HuH-7 (cell line): Measurements from ENCODE around the gene ALDH1L1.
"Not testable (repeated sequence)": the region's sequence is repeated elsewhere in the genome, so short reads cannot be mapped to it uniquely, and the experiment has no call there.

Experiments used
- DNase-seq: peaks from one replicate; pipeline ENCODE4 v3.0.0; 2011; ENCODE audit warnings: low spot score

The ALDH1L1 gene

DNA sequence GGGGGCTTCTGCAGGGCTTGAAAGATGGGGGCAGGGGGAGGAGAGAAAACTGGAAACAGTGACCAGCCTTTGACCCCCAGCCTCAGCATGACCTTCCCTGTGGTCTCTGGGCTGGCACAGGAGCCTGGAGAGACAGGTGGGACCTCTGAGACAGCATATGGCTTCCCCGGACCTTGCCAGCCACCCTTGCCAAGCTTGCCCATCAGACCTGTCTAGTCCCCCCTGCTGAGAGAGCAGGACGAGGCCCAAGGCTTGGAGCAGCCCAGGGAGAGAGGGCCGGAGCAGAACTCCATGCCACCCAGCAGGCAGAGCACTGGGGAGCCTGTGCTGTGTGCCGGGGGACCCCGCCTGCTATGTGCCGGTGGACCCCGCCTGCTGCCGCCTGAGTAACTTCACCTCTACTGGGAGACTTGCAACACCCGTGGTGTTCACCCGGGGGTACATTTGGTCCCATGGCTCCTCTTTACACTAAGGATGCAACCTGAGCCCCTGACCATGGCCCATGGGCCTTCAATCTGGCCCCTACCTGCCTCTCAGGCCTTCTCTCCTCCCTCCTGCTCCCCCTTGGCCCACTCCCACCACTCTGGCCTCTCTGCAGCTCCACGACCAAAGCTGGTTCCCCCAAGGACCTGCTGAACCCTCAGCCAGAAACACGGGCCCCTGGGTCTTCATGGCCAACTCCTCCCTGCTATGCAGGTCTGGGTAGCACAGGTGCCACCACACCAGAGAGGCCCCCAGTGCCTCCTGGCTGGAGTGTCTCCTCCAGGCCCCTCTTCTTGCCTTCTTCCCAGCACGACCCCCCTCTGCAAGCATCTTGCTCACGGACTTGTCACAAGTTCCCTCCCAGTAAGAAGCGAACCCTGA lies 75.4 kb downstream of the ALDH1L1 start:
- DNase-seq = no peak

DNA sequence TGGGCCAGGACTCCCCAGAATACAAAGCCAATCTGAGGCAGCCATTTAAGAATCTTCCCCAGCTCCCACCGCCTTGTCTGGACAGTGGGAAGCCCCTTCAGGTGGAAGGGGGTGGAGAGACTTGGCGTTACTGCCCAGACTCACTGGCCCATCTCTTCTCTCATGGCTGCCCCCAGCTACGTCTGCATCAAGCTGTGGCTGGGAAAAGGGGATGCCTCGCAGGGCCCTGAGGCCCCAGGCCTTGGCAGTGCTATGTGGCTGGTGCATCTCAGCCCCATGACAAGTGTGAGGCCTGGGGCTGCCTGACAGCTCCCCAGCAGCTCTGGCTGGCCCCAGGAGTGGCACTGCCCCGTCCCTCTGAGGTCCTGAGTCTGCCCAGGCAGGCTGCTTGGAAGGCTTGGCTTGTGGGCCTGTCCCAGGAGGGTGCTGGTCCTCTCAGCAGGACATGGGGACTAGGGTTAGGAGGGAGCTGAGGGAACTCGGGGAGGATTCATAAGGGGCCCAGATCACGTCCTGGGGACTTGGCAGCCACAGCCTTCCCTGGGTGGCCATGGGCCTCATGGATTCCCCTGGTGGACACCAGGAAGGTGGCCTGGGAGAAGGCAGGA lies 76.3 kb downstream of the ALDH1L1 start:
- no peak for DNase-seq

DNA sequence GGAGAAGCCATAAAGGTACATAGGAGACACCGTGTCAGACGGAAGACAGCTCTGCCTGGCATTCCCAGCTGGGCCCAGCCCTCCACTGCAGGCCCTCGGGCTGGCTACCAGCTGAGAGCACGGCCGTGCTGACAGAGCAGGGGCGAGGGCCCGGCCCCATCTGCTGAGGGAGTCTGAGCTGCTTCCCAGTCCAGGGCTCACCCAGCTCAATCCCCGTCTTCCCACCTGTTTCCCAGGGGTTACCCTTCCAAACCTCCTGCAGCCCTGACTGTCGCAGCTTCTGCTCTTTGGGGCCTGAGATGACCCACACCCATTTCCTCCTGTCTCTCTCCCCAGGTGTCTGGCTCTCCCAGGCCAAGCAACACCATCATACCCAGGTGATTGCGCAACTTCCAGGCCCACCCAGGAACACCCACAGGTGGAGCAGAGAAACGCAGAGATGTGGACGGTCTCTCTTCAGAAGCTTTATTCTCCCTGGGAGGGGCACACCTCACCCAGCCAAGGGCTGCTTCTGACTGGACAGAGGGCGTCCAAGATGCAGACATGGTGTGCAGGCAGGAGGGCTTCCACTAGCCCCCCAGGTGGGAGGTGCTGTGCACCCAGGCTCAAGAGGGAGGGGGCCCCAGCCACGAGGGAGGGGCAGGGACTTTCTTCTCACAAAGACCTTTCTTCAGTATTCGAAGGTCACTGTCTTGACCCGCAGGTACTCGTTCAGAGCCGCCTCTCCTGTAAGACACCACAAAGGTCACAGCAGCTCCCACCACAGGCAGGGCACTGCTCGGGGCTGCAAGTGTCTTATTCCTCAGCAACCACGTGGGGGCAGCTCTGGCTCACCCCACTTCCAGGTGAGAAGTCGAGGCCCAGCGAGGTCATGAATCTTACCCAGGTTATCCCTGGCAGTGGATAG lies 77.0 kb downstream of the ALDH1L1 start:
- no peak for DNase-seq

DNA sequence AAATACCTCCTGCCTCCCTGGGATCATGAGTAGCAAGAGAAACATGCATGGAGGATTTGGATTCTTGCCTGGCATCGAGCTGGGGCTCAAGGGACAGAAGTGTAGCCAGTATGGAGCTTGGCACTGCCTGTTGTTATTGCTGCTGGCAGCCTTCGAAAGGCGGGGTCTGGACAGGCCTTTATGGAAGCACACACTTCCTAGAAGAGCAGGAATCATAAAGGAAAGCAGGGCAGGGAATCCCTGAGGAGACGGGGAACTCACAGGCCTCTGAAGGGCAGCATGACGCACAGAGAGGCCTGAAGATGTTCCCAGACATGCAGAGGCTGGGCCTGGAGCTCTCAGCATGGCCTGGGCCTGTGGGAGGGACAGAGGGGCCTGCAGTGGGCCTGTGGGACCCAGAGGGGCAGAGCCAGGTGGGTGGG lies 77.8 kb downstream of the ALDH1L1 start:
- DNase-seq = no peak

DNA sequence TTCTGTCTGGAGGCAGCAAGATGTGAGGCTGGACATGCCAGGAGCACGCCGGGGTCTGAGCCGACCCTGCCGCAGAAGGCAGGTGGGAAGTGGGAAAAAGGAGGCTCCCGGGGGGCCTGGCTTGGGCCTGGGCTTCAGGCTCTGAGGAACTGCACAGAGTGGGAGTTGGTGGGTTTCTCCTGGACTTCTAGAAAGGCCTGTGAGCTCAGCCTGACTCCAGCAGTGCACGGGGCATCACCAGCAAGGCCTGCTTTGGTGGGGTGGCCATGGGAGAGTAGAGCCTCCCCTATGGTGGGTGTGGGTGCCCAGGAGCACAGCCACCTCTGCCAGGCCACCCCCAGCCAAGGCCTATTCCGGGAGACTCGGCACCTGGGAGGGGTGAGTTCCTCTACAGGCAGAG lies 78.4 kb downstream of the ALDH1L1 start:
- DNase-seq = no peak

DNA sequence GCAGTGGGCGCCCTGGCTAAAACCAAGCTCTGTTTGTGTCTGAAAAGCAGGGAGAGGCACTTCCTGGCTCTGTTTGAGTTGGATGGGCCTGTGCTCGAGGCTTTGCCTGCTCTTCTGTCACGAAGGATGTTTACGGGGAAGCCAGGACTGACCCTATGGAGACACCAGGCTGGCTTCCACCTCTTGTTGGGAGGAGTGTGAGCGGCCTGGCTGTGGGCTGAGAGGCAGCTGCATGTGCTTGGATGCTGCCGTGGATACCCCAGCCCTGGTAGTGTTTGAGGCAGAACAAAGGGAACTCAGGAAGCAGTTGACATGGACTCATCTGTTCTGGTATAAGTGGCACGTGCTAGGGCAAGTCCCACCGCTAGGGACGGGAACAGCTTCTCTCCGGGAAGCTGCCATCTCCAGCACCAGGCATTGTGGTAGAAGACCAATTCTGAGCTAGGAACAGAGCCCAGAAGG lies 78.8 kb downstream of the ALDH1L1 start:
- DNase-seq = no peak

DNA sequence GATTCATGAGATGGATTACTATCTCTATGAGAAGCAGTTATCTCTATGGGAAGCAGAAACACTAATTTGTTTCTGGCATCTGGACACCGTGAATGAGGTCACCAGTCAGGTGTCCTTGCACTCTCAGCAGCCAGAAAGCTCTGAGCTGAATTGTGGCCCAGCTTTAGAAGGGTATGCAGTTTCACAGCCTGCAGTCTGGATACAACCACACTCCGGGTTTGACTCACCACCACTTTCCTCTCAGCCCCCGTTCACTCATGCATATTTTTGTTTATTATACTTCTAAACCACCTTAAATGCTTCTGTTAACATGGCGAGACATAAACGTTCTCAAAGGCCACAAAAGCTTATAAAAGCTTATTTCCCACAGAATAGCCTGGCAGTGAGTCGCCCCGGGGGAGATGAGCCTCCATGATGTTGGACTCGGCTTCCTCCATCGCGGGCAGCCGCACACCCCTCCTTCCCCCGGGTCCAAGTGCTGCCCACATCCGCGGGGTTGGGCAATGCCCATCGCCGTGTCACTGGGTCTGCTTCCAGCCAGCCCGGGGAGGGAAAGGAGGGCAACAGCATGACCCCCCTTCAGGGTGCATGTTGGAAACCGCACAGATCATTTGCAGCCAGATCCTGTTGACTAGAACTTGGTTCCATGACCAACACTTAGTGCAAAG lies 79.6 kb downstream of the ALDH1L1 start:
- DNase-seq = no peak

DNA sequence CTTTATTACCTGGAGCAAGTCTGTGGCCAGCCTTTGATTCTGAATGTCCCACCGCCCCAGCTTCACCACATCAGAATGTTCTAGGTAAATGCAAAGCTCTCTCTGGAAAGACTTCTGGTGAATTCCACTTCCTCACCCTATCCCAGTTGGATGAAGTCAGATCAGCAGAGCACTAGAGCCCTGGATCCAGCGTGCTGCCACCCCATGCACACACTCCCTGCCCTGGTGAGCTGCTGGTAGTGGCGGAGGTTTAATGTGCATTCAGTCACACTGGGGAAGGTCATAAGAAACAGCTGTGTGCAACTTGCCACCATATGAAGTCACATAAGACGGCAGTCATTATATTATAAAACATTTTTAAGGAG lies 80.1 kb downstream of the ALDH1L1 start:
- no peak for DNase-seq

DNA sequence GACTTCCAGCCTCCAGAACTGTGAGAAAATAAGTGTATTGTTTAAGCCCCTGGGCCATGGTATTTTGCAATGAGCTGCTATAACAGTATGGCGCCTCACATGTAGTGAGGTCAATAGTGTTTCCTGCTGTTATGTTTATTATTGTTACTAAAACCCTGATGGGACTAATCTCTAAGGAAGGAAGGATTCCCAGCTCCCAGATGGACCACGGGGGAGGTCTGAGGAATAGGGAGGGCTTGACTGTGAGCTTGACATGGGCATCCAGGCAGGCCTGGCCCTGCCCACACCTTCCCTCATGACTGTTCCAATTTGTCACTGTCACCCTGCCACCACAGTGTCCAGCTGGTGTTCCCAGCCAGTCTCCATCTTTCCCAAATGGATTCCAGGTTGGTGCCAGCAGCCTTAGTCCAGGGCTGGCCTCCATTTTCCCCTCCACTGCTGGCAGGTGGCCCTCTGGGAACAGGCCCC lies 82.0 kb downstream of the ALDH1L1 start:
- DNase-seq = no peak

DNA sequence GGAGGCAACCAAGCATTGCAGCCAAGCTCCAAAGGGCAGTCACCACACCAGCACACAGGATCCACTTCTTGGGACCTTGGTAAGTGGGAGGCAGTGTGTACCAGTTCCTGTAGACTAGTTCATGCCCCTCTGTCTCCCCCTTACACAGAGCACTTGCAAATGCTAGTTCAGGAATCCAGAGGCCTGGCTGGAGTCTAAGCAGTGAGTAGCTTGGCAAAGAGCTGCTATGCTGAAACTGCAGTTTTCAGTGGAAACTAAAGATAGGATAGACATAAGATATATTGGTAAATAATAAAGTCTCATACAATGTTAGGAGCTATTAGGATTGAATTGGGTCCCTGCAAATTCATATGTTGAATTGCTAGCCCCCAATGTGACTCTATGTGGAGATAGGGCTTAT lies 82.6 kb downstream of the ALDH1L1 start:
- DNase-seq = no peak

DNA sequence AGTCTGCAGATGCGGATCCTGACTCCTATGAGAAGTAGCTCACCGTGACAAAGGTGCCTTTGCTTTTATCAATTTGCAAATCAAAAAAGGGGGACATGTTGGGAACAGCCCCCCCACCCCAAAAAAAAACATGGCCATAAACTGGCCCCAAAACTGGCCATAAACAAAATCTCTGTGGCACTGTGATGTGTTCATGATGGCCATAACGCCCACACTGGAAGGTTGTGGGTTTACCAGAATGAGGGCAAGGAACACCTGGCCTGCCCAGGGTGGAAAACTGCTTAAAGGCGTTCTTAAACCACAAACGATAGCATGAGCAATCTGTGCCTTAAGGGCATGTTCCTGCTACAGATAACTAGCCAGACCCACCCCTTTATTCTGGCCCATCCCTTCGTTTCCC lies 84.1 kb downstream of the ALDH1L1 start:
- DNase-seq = not testable (repeated sequence)

DNA sequence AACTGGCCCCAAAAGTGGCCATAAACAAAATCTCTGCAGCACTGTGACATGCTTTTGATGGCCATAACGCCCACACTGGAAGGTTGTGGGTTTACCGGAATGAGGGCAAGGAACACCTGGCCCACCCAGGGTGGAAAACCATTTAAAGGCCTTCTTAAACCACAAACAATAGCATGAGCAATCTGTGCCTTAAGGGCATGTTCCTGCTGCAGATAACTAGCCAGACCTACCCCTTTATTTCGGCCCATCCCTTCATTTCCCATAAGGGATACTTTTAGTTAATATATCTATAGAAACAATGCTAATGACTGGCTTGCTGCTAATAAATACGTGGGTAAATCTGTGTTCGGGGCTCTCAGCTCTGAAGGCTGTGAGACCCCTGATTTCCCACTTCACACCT lies 88.3 kb downstream of the ALDH1L1 start:
- not testable (repeated sequence) for DNase-seq

DNA sequence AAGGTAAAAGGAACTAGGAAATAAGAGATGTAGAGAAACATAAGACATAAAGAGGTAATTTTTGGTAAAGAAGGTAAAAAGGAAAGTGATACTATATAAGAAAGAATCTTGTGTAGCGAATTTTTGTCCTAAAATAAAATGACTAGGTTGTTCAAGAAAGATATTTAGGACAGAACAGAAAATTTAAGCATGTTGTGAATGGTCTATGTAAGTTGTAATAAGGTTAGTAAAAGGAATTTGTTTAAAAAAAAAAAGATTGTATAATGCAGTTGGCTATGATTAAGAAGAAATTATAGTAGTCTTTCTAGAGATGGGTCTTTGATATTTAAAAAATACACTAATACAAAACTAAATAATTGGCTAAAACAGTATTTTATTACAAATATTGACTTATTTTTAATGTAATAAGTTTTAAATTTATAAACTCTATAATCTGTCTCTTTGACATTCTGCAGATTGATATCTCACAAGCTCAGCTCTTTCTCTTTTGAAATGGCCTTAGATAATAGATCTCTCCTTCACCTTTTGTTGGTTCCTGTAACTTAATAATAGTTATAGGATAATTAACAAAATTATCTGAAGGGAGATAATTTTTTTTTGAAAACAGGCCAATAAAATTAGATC lies 92.7 kb downstream of the ALDH1L1 start:
- no peak for DNase-seq

DNA sequence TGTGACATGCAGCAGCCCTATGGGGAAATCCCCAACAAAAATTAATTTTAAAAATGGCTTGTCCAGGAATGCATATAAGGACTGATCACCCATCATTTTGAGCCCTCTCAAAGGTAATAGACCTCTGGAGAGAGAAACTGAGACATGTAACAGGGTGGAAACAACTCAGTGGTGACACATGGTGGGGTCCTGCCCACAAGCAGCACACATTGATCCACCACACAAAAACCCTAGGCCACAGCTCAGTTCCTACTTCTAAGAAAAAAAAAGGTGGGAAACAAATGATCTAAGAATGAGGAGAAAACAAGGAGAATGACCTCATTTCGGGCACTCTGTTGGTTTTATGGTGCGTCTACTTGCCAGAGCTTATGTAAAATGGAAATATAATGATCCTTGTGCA lies 94.5 kb downstream of the ALDH1L1 start:
- no peak for DNase-seq

DNA sequence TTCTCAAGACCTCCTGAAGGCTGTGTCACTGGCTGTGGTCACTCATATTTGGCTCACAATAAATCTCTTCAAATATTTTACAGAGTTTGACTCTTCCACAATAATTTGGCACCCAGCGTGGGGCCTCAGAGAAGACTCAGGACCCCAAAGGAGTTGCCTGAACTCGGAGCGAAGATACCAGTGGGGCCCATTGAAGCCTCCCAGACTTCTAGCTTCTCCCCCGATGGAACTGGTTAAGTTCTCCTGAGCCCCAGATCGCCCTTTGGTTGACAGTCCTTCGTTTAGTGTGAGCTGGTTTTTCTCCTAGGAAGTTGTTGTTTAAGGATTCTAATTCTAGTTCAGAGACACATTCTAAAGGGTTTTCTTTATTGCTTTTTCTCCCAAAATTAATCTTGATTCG lies 95.1 kb downstream of the ALDH1L1 start:
- no peak for DNase-seq

DNA sequence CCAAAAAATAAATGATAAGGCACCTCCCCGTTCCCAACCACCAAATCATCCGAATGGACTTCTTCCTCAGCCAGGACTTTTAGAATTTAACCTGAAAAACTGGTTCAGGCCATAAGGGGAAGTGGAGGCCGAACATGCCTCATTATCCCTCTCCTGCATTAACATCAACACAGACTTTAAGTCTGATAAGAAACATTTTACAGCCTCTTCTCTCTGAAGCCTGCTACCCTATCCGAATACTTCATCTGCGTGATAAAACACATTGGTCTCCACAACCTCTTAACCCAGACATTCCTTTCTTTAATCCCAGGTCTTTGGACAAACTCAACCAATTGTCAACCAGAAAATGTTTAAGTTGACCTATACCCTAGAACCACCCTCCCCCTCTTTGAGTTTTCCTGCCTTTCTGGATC lies 95.6 kb downstream of the ALDH1L1 start:
- no peak for DNase-seq

DNA sequence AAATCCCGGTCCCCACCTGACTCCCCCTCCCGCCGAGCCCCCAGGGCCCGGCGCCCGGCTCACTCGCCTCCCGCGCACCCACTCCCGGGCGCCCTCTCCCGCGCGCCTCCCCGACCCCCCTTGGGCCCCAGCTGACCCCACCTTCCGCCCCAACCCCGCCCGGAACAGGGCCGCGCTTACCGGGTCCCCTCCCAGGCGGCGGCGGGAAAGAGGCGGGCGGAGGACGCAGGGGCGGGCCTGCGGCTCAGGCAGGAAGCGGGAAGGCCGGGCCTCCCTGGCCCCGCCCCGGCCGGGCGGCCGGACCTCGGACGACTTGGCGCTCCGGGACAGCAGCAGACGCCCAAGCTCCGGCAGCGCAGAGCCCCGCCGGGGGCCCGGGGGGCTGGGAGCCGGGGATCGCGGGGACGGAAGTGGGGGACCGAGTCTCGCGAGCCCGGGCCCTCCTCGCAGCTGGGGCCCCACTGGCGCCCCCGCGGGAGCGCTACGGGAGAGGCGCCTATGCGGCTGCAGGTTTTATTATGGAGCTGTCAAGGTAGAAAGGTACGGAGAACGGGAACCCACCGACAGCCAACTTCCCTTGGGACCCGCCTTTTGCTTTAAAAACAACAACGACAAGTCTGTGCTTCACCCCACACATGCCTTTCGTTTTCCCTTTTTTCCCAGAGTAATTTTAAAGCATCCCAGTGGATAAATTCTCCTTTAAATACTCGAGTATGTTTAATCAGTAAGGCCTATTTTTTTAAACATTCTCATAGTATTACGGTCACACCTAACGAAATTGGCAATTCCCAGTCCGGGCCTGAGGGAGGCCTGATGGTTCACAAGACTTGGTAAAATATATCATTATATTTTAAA lies 96.2 kb downstream of the ALDH1L1 start, which contains the start of gene SLC41A3:
TSS of gene SLC41A3 (minus strand) at position 212 of the 855 bp plus-strand sequence. CDS start 15,905 bp downstream, outside the sequence.
- peak; percentile 88 for DNase-seq

DNA sequence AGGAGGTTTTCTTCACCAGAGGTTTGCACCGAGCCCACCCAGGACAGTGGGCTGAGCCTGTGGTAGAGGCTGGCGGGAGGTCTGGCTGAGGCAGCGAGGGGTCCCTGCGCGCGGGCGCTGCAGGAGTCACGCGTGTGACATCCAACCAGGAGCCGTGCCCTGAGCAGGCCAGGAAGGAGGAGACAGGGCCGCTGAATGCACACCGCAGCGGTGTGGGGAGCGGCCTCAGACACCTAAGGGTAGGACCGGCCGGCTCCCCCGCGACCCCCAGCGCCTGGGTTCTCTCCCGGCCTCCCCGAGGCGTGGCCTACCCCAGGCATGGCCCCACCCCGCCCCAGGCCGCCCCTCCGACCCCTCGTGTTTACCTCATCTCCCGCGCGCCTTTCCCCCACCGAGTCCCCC lies 96.9 kb downstream of the ALDH1L1 start:
- peak; percentile 63 for DNase-seq

DNA sequence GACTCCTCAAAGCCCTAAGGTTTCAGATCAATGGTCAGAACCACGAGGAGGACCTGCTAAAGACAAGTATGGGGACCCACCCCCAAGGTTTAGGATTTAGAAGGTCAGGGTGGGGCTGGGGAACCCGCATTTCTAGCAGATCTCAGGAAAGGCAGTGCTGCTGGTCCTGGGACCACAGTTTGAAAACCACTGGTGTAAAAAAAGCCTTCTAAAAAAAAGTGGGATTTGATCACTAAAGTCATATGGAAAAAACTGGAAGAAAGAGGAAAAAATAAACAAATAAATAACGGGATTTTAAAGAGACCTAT lies 97.3 kb downstream of the ALDH1L1 start:
- no peak for DNase-seq

DNA sequence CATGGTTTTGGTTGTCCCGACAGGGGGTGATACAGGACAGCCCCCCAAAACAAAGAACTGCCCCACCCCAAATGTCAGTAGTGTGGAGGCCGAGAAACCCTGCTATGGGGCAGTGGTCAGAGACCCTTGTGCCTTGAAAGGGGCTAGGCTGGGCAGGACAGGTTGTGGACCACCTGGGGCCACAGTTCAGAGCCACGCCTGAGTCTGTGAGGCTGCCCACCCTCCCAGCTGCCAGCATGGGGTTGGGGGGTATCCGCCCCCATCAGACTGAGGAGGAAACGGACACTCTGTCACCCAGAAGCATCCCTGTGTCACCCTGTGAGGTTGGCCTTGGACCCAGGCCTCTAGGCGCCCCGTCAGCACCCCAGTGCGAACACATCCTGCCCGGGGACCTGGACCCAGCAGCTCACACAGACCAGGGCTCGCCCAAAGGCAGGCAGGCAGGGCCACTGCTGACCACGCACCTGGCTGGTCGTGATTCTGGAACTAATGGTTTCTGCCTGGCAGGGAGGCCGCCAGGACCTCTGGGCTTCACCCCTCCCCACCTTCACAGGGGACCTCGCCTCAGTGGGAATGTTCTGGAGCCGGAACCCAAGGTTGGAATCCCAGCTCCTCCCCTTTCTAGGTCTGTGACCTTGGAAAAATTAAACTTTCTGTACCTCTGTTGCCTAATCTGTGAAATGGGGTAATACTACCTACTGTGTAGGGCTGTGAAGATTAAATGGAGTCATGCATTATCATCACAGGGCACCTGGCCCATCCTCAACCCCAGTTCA lies 97.8 kb downstream of the ALDH1L1 start:
- DNase-seq = no peak
